ENCODE measurements around the gene CLINT1.
"Not testable (repeated sequence)": the region's sequence is repeated elsewhere in the genome, so short reads cannot be mapped to it uniquely, and the experiment has no call there.

Gene CLINT1

DNA sequence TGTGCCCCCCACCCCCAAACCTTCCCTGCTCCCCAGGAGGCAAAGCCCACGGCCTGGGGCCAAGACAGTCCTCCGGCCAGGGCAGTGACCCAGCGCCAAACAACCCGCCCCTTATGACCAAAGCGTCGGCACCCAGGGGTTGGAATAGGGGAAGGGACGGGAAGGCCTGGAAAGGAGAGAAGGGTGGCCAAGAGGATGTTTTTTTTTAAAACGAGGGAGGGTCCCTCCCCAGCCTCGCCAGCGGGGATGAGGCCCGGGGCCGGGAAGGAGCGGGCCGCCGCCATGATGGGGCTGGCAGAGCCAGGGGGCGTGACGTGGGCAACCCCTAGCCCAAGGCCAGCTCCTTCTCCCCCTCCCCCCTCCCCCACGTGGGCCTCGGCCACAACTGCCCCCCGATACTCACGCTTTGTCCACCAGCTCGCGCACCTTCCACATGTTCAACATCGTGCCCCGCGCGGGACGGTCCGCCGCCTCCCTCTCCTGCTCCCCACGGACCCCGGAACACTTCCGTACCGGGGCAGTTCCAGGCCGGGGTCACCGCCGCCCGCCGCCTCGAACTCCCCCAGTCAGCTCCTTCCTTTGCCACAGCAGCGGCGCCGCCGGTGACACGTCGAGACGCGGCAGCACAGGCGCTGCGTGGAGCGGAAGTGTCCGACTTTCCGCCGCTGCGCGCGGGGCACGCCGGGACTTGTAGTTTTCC is at the start of gene CLINT1:
Gene CLINT1, minus strand, starts transcription at position 619 of the 700 bp plus-strand sequence. Its CDS starts 175 bp downstream, at position 444.
- peak; percentile 88 for DNase-seq

DNA sequence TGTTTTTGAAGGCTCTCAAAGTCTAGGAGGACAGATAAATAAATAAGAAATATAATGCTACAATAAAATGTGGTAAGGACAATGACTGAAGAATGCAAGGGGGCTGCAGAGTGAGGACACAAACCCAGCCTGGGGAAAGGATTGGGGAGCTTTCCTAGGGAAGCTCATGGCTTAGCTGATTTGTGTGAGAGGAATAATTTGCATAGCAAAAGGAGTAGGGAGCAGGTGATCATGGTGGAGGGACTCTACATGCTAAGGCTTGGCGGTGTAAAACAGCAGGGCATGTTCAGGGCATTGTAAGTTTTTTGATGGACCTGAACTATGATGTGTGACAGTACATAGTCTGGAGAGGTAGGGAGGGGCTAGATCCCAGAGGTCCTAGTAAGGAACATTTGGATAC is 49.5 kb upstream of the CLINT1 start:
- DNase-seq: no peak

GRCh38 chr5:157907479-157907878 is 48.5 kb upstream of the CLINT1 start:
- DNase-seq: no peak

DNA sequence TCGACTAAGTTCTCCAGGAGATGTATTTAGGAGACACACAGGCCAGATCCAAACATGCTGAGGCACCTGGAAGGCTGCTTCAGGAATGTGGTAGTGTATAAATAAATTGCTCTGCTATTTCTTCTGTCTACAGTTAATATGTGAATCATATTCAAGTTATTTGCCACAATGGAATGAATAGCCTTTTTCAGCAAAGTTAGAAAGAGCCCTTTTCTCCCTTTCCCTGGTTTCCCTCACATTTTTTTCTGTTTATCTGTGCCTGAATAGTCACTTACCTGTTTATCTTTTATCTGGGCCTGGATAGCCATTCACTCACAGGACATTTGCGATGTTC is 44.1 kb upstream of the CLINT1 start:
- DNase-seq: peak; percentile 30

DNA sequence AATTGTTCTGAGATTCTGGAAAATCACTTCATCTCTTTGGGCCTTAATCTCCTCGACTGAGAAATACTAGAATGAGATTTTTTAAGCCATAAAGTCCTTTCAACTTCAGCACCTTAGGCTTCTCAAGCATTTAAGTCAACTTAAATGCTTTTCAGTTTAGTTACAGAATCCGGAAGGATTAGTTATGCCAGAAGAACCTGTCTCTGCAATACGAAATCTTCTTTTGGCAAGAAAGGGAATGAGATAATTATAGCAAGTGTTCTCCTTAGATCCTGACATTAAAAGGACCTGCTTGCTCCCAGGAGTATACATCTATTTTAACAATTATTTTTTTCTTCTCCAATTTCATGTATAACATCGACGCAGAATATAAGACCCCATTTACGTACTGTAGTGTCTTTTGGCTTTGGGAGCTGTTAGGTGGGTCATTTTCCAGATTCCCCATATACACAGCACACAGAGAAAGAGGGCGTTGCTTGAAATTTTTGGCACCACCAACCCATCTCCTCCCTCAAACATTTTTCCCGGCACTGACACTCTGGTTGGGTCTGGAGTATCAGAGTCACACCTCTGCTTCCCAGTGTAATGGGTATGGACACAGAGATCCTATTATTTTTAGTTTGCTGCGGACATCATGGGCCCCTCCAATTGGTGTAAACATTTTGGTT is 43.6 kb upstream of the CLINT1 start:
- DNase-seq: no peak

DNA sequence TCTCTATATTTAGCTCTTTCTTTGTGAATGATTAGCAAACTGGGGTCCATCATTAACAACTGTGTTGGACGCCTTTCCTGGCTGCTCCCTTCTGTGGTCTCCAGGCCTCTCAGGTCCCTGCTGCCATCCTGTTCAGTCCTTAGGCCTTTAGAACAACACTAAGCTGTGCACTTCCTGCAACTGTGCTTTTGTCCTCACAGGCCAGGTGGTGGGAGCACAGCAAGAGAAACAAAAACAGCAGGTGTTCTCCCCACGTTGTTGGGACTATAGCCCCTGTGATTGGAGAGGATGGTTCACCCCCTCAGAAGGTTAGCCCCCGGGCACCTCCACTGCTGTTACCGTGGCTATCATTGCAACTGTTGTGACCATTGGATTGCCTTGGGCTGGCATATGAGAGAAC is 41.7 kb upstream of the CLINT1 start:
- no peak for DNase-seq

DNA sequence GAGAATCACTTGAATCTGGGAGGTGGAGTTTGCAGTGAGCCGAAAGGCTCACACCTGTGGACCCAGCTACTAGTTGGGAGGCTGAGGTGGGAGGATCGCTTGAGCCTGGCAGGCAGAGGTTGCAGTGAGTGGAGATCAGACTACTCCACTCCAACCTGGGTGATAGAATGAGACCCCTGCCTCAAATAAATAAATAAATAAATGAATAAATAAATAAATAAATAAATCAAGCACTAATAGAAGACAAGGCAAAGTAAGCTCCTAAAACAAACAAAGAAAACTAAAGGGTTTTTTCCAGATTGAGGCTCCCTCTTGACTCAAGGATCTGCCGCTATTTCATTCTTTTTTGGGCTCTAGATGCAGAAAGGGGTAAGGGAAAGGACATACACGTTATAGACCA is 34.7 kb upstream of the CLINT1 start:
- DNase-seq: no peak

GRCh38 chr5:157892974-157893373 is 34.0 kb upstream of the CLINT1 start:
- DNase-seq: no peak

DNA sequence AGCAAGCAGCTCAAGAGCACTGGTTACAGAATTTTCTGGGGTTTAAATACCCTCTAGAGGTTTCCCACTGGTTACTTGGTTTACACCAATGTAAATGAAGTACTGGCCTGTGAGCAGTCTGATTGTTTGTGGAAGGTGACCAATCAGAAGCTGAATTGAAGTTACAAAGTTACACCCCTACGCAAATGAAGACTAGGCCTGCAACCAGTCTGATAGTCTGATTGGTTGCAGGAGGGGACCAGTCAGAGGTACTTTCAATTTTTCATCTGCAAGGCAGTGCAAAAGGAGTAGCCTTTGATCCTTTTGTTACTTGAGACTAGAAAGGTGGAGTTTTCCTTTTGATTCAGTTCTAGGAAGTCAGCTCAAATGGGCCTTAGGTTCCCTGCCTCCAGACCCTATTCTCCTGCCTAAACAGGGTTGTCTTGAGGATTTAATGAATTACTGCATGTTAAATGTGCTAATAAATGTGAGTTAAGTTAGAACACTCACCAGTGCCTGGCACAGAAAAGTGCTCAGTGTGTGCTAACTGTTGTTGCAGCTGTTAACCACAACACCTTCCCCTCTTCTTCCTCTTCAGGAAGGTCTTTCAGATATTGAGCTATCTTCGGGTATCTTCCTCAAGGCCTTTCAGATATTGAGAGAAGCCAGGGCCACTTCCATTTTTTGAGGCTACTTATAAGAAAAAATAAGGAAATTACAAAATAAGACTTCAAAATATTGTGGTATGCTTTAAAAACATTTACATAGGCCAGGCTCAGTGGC is 32.1 kb upstream of the CLINT1 start:
- DNase-seq: no peak

GRCh38 chr5:157888814-157889532 is 30.0 kb upstream of the CLINT1 start:
- no peak for DNase-seq

- DNase-seq: no peak
Observed at GRCh38 chr5:157886796-157887380, 27.9 kb upstream of the CLINT1 start.

- not testable (repeated sequence) for DNase-seq
Observed at GRCh38 chr5:157885051-157885450, 26.1 kb upstream of the CLINT1 start.

DNA sequence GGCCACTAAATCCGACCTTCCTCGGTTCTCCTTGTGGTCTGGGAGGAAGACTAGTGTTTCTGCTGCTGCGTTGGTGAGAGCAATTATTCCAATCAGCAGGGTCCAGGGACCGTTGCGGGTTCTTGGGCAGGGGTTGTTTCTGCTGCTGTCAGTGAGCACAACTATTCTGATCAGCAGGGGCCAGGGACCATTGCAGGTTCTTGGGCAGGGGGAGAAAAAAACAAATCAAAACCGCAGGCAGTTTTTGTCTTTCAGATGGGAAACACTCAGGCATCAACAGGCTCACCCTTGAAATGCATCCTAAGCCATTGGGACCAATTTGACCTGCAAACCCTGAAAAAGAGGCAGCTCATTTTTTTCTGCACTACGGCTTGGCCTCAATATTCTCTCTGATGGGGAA is 22.6 kb upstream of the CLINT1 start:
- not testable (repeated sequence) for DNase-seq

- DNase-seq: peak; percentile 44
Observed at GRCh38 chr5:157877821-157878220, 18.9 kb upstream of the CLINT1 start.

- DNase-seq: no peak
Observed at GRCh38 chr5:157874861-157875260, 15.9 kb upstream of the CLINT1 start.

DNA sequence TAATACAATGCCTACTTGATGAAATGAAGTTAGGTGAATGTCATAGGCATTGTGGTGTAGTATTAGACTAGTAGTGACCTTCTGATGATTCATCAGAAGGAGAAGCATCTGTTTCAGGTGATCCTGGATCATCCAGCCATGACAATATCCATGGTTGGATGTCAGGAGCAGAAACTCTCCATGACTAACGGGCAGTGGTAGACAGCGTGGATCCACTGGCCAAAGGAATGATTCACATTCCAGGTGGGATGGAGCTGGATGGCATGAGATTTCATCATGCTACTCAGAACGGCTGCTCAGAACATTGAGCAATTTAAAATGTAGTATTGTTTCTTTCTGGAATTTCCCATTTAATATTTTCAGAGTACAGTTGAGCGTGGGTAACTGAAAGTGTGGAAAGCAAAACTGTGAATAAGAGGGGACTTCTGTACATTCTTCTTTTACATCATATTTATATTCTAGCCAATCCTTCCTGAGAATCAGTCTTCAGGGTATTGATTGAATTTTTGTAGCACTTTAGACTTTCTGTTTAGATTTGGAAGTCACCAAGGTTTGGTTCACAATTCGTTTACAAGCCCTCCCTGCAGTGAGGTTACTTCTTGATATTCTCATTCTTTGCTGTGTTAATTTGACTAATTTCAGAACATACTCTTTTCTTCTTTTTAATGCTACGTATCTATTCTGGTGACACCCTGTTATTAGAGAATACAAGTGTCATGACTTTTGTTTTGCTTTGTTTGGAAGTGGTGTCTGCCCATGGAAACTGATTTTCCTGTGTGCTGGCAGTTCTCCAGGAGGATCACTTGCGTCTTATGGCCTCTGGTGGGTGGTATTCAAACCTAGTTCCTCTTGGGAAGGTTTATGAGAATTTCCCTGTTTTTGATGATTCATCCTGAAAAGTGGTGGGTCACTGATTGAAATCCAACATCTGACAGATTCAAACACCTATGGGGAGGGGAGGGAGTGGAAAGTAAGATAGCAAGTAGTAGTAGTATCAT is 12.2 kb upstream of the CLINT1 start:
- peak; percentile 68 for DNase-seq

DNA sequence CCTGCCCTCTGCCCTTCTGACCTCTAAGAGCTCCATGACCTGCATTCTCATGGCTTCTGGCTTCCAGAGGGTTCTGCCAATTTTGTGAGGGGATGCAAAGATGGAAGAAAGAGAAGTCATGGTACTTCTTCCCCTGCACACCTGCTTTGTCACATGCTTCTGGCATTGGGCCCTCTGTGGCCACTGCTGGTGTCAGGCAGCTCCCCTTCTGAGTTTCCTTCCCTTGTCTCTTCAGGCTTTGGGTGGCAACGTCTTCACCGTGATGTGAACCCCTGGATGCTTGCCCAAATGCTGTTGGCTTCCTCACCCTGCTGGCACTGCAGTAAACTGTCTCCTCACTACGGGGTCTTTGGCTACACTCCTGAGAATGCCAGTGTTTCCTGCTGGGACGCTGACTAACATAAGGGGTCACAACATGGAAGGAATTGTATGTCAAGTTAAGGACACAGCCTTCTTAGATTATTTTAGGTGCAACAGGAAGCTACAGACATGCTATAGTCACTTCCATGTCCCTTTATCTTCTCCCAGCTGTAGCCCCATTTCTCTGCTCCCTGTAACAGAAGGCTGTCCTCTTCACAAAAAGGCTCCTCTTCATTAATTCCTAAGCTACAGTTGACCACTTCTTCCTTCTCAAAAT is 8.9 kb upstream of the CLINT1 start:
- no peak for DNase-seq

DNA sequence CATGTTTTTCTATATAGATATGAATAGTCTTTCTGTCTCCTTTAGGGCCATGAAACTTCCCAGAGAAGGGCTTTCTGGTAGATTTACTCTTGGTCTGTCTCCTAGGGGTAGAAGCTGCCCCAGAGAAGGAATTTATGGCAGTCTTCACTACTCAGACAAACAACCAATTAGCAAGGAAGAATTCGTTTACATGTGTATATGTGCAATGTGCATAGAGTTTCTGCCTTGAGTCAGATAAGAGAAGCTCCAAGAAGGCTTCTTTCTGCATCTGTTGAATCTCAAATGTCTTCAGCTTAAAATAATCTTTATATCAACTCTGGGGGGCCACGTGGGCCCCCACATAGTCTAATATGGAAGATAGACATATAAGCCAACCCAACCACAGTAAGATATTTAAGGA is 7.6 kb upstream of the CLINT1 start:
- no peak for DNase-seq

DNA sequence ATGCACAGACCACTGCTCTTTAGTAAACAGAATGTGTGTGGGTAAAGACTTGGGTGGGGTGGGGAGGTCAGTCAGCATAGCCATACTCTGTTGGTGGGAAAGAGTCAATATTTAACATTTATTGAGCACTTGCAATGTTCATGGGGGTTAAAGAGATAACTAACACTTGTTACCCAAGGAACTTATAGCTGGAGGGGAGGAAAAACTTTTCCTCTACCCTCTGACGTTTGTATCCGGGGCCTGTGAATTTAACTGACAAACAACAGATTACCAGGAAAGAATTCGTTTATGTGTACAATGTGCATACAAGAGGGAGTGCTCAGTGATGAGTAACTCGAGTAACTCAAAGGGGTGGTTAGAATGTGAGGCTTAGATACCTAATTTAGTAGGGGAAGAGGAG is 6.8 kb upstream of the CLINT1 start:
- peak; percentile 23 for DNase-seq

DNA sequence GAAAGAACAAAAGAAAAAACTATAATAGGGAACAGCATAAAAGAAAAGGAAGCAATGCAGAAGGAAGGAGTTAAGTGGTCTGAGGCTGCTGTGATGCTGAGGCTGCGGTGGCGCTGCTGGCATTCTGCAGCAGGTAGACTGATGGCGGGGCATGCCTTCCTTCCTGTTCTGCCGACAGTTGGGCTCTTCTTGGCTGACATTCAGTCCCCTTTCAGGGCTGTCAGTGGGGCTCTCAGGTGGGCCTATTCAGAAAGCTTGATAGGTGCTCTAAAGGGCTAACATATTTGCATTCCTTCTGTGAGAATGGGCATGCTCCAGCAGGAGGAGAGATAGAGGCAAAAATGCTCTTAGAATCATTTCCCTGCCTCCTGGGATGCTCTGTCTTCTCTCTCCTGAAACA is 5.1 kb upstream of the CLINT1 start:
- DNase-seq: no peak

DNA sequence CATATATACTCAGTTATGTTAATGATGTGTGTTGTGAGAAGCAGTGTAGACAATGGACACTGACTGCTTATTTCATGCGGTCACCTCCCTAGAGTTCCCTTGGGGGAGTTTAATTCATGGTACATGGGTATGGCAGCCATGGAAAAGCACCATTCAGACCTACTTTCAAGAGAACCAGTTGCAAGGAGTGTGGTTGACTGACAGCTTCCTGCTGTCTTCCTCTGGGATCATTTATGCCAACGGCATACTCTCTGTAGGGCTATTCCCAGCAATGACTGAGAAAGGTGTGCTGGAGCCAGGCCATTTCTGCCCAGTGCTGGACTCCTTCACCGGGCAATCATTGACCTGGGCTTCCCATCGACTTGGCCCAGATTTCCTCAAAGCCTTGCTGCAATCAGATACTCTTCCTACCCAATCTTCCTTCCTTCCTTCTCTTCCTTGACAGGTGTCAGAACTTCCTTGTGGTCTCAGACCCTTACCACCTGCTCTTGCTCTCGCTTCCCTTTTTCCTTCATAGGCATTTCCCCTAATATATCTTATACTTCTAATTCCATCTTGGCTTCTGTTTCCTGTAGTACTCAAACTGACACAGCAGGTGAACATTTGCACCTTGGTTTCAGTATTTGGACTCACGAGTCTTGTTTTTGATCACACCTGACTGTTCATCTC is 3.4 kb upstream of the CLINT1 start:
- DNase-seq: no peak

Measured in fibroblast of skin of right biceps (primary cell).